Suppressor macrophage treated with lipopolysaccharide for 1 hour (primary cell): ENCODE results near the gene ATP2A1.
"Not testable (repeated sequence)": the region's sequence is repeated elsewhere in the genome, so short reads cannot be mapped to it uniquely, and the experiment has no call there.

Experiments
- DNase-seq, 3 donors: peaks; one replicate each; pipeline ENCODE4 v3.0.0-alpha.2; 2020 to 2022

Gene ATP2A1

DNA sequence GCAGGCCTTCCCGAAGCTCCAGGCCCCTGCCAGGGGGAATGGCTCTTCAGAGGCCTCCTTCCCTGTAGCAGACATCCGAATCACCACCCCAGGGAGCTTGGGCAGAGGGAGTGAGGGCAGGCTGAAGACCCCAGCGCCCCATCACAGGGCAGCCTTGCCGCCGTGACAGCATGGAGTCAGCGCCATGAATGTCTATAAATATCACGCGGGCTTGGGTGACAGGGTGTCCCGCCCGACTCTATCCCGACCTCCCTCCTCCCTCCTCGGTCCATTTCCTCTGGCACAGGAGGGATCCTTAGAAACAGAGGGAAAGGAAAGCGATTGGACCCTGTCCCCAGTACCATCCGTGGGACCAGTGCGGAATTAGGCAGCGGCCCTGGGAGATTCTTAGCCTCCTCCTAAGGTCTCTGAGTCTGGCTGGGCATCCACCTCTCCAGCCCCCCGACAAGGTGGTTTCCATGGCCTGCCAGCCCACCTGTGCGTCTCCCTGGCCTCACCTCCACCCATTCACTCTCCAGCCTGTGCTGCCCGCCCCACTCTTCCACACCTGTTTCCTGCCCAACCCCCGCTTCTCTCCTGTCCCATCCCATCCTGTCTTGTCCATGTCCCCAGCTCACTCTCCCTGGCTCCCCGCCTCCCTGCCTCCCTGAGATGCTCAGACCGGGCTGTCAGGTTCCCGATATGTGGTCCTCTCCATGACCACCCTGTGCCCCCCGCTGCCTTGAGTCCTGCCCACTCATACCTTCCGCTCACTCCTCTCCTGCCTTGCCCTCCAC is 5.1 kb downstream of the ATP2A1 start:
- DNase-seq: no peak

DNA sequence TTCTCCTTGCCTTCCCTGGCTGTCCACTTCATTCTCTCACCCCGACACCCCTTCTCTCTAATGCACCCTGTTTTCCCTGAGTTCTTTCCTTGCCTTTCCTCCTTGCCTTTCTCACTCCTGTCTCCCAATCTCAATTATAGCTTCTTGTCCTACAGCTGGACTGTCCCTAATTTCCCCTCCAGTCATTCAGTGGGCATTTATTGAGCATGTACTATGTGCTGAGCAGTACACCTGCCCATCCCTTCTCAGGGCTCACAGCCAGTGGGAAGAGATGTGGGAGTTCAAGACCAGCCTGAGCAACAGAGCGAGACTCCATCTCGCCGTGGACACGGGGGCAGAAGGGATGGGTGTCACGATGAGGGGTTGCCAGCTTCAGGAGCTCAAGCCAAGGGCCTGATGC is 5.8 kb downstream of the ATP2A1 start:
- DNase-seq: no peak

DNA sequence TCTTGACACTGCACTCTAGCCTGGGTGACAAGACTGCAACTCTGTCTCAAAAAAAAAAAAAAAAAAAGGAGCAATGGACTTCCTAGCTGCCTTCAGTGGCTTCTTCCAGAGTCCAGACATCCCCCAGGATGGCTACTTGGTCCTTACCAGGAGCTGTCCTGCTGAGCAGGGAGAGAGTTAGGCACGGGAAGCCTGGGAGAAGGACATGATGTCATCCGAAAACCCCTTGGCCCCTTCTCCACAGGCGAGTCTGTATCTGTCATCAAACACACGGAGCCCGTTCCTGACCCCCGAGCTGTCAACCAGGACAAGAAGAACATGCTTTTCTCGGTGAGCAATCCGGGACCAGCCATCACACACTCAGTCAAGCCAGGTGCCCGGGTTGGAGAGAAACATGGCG is 8.7 kb downstream of the ATP2A1 start:
- DNase-seq: no peak

DNA sequence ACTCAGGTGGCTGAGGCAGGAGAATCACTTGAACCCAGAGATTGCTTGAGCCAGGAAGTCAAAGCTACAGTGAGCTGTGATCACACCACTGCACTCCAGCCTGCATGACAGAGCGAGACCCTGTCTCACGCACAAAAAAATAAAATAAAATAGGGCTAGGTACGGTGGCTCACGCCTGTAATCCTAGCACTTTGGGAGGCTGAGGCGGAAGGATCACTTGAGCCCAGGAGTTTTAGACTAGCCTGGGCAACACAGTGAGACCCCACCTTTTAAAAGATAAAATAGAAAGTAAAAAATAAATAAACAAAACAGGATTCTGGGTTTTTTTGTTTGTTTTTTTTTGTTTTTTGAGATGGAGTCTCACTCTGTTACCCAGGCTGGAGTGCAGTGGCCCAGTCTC is 12.1 kb downstream of the ATP2A1 start:
- not testable (repeated sequence) for DNase-seq

DNA sequence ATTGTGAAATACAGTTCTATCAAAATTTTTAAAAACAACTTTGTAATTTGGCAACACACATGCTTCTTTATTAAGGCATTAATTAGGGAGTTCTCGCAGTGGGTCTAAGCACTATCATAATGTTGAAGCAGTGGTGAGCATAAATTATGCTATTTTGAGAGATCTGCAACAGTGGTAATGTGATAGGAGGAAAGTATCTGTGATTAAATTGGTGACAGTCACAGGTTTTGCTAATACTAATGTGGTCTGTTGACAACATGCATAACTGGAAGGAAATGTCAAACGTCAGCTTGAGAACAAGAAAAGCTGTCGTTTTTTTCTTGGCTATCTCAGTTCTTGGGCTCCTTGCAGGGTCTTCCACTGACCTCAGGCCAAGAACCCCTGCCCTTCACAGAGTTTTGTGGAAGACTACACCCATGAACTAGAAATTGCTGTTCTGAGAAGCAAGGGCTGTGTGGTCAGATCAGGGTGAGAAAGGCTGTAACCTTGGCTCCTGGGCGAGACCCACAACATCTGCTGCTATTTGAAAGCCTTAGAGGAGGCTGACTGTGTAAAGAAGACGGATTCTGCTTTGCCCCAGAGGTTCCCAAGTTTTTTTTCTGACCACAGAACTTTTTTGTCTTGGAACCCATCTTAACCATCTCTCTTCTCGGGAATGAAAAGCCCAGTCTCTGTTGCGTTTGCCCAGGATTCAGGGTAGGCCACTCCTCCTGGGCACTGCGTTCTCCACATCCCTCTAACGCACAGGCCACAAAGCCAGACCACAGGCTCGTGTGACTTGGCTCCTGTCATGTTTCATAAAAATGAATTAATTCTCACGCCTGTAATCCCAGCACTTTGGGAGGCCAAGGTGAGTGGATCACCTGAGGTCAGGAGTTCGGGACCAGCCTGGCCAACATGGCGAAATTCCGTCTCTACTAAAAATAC is 13.9 kb downstream of the ATP2A1 start:
- DNase-seq: no peak

DNA sequence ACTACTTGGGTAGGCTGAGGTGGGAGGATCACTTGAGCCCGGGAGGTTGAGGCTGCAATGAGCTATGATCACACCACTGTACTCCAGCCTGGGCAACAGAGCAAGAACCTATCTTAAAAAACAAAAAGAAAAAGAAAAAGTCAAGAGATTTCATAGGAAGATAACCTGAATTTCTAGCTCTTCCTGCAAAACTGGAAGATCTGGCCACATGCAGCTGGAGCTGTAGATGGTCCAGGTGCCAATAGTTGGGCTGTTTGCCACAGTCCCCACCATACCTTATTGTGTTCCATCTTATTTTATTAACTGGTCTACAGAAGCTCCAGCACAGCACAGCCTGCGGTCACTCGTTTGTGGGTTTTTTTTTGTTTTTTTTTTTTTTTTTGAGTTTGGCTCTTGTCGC is 15.0 kb downstream of the ATP2A1 start:
- no peak for DNase-seq

DNA sequence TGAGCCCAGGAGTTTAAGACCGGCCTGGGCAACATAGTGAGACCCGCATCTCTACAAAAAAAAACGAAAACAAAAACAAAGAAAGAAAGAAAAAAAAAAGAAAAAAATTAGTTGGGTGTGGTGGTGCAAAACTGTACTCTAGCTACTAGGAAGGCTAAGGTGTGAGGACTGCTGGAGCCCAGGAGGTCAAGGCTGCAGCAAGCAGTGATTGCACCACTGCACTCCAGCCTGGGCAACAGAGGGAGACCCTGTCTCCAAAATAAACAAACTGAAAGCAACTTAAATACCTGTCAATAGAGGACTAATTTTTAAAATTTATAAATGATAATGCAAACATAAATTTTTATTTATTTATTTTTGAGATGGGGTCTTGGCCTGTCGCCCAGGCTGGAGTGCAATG is 17.3 kb downstream of the ATP2A1 start:
- DNase-seq: no peak

DNA sequence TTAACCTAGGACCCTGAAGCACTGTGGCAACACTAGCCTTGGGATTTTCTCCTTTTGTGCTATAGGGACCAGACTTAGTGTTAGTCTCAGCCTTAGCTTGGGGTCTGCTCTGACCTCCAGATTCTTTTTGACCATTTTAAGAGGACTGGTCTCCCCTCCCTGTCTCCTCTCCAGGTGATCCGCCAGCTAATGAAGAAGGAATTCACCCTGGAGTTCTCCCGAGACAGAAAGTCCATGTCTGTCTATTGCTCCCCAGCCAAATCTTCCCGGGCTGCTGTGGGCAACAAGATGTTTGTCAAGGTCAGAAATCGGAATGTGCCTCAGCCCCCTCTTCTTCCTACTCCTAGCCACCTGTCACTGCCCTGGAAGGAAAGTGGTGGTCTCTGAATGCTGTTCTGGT is 19.5 kb downstream of the ATP2A1 start:
- DNase-seq: no peak

DNA sequence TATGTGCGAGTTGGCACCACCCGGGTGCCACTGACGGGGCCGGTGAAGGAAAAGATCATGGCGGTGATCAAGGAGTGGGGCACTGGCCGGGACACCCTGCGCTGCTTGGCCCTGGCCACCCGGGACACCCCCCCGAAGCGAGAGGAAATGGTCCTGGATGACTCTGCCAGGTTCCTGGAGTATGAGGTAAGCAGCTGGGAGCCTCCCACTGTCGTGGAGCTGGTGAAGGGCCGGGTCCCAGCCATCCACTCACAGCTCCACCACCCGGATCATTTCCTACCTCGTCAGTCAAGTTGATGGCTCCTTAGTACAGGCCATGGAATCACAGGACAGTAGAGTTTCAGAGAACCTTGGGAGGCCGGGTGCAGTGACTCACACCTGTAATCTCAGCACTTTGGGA is 20.0 kb downstream of the ATP2A1 start:
- DNase-seq: no peak

DNA sequence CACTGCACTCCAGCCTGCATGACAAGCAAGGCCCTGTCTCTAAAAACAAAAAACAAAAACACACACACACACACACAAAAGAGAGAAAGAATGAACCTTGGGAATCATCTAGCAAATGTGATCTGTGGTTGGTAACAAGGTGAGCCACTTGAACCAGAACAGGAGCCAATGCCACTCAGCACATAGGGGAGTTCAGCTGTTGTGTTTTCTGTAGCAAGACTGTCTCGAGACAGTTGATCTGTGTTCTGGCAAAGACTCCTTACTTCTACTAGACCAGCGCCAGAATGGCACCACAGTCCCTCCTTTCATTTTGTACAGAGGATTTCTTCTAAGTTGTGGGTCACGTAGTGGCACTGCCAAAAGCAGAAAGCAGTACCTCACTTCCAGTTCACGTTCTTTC is 20.7 kb downstream of the ATP2A1 start:
- DNase-seq: no peak

DNA sequence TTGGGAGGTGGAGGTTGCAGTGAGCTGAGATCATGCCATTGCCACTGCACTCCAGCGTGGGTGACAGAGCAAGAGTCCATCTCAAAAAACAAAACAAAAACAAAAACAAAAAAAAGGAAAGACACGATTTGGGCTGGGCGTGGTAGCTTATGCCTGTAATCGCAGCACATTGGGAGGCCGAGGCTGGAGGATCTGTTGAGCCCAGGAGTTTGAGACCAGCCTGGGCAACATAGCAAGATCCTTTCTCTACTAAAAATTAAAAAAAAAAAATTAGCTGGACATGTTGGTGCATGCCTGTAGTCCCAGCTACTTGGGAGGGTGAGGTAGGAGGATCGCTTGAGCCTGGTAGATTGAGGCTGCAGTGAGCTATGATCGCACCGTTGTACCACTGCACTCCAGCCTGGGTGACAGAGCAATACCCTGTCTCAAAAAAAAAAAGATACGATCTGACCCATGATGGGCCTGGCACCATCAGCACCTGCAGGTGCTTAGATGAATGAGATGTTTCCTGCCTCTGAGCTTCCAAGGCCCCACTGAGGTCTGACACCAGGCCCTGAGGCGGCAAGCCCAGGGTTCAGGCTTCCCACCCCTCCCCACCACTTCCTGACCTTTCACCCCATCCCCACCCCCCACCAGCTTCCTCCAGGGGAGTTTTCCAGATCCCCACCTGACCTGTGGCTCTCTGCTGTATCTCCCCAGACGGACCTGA is 21.7 kb downstream of the ATP2A1 start:
- DNase-seq: no peak

DNA sequence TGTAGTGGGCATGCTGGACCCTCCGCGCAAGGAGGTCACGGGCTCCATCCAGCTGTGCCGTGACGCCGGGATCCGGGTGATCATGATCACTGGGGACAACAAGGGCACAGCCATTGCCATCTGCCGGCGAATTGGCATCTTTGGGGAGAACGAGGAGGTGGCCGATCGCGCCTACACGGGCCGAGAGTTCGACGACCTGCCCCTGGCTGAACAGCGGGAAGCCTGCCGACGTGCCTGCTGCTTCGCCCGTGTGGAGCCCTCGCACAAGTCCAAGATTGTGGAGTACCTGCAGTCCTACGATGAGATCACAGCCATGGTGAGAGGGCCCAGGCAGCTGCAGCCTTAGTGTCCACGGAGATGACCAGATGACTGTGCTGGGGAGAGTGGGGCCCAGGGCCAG is 22.3 kb downstream of the ATP2A1 start:
- DNase-seq: no peak

DNA sequence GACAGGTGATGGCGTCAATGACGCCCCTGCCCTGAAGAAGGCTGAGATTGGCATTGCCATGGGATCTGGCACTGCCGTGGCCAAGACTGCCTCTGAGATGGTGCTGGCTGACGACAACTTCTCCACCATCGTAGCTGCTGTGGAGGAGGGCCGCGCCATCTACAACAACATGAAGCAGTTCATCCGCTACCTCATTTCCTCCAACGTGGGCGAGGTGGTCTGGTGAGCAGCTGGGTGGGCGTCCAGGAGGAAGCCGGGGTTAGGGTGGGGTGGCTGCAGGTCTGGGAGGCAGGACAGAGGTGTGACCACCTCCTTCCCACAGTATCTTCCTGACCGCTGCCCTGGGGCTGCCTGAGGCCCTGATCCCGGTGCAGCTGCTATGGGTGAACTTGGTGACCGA is 23.6 kb downstream of the ATP2A1 start:
- DNase-seq: no peak

DNA sequence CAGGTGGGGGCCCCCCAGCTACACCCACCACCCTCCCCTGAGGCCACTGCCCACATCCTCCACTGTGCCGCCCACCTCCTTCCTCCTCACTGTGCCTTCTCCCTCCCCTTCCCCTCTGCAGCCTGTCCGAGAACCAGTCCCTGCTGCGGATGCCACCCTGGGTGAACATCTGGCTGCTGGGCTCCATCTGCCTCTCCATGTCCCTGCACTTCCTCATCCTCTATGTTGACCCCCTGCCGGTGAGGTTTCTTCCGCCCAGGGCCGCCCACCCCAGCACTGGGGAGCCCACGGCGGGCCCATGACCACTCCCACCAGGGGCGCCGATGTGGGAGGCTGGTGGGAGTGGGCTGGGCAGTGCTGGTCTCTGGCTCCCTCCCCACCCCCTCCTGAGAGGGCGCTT is 24.6 kb downstream of the ATP2A1 start:
- no peak for DNase-seq

DNA sequence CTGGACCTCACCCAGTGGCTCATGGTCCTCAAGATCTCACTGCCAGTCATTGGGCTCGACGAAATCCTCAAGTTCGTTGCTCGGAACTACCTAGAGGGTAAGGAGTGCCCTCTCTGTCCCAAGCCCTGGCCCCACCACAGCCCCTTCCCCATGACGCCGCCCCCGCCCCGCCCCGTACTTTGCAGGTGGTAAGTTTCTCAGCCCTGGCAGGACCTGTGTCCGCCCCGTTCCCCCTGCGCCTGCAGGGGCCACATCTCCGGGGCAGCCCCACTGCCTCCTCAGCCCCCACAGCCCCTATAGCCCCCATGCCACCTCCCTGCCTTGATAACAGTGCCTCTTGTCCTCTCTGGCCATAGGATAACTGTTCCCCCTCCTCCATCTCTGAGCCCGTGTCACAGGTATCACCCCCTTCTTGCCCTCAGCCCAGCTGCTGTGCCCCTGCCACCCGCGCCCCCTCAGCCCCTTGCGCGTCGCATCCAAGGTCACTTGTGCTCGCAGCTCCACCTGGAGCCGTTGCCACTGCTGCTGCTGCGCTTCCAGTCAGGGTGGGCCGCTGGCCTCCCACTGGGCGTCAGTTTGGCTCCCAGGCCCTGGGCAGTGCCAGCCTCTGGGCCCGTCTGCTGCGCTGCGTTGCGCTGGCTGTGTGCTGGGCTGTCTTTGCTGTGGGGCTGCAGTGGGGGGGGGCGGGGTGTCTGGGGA is 25.2 kb downstream of the ATP2A1 start:
- no peak for DNase-seq

DNA sequence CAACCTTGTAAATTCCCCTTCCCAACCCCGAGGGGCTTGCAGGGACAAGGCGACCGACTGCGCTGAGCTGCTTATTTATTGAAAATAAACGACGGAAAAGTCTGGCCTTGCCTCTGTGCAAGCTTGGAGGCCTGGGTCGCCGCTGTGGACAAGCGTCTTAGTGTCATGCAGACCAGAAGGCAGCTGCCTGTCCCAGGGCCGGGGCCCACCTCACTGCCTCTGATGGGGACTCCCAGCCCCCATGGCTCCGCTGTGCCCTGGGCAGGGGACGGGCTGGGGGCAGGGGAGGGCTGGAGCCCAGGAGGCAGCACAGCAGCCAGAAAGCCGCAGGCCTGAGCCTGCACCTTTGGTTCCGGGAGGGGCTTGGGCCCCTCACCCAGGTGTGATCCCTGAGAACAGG is 26.1 kb downstream of the ATP2A1 start:
- DNase-seq: no peak

DNA sequence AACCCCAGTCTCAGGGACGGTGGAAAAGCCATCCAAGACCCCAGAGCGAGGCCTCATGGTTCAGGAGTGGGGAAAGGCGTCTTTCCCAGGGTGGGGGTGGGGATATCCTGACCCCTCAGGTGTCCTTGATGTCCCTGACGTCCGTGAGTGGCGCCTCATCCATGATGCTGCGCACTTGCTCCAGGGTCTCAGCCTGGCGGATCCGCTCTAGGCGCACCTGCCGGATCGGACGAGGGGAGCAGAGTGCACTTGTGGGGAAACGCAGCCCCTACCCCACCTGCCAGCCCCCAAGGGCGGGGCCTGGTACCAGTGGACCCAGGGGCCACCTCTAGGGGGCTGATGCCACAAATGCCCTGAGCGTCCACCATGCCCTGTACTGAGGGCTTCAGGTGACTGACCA is 26.5 kb downstream of the ATP2A1 start:
- no peak for DNase-seq

DNA sequence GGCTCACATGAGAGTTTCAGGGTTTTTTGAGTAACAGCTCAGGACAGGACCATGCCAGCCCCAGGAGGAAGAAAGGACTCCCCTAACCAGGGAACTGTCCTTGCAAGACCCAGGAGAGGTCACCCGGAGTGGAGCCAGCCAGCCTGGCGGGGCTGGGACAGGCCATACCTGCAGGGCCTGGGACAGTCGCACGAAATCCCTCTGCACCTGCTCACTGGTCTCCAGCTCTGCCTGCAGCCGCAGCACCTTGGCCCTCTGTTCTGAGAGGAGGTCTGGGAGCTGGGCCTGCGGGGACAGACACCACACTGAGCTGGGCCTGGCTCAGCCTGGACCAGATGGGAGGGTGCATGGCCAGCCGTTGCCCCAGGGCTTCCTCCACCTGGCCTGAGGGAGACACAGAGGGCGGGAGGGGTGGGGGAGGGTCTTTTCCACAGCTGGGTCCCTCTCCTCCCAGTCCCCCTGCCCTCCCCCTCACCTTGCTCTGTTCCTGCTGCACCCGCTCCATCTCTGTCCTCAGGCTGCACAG is 27.0 kb downstream of the ATP2A1 start:
- DNase-seq: no peak

DNA sequence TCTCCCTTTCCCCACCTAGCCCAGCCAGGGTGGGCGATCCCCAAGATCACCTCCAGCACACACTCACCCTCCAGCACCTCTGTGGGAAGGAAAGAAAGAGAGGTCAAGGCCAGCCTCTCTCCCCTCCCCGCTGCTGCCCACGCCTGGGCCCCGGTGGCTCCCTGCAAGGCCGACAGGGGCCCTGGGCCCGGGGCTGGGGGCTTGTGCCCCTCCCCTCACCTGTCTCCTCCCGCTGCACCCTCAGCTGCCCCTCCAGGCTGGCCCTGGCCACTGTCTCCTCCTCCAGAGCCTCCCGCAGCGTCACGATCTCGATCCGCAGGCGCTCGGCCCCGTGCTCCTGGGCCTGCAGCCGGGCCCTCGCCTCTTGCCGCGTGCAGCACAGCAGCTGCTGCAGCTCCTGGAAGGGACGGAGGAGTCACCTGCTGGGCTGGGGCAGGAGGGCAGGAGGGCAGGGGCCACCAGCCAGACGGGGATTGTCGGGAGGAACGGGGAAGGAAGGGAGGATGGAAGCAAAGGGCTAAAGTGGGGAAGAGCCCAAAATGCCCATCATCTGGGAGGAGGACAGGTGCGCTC is 27.6 kb downstream of the ATP2A1 start:
- no peak for DNase-seq

DNA sequence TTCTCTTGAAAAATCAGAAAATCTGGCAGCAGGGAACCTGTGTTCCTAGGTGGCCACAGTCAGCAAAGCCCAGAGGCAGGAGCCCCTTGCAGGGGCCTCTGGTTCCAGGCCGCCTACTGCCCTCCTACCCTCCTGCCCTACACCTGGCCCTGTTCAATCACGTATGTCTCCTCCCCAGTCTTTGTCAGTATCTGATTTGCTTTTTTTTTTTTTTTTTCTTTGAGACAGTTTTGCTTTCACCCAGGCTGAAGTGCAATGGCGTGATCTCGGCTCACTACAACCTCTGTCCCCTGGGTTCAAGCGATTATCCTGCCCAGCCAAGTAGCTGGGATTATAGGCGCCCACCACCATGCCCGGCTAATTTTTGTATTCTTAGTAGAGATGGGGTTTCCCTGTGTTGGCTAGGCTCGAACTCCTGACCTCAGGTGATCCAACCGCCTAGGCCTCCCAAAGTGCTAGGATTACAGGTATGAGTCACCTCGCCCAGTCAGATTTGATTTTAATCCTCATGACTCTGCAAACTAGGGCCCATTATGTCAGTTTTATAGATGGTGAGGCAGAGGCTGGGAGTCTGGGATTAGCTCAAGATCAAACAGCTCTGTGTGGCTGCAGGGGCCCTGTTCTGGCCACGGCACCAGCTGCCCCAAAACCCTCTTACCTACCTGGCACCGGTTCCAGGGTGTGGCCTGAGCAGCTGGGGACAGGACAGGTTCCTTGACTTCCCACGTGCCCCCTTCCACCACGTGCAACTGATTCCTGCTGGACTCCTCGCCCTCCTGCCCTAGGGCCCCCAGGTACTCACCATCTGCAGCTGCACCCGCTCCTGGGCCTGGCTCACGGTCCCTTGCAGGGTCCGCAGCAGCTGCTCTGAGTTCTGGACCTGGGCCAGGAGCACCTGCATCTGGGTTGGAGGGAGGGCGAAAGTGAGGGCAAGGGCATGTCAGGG is 32.1 kb downstream of the ATP2A1 start:
- DNase-seq: no peak

DNA sequence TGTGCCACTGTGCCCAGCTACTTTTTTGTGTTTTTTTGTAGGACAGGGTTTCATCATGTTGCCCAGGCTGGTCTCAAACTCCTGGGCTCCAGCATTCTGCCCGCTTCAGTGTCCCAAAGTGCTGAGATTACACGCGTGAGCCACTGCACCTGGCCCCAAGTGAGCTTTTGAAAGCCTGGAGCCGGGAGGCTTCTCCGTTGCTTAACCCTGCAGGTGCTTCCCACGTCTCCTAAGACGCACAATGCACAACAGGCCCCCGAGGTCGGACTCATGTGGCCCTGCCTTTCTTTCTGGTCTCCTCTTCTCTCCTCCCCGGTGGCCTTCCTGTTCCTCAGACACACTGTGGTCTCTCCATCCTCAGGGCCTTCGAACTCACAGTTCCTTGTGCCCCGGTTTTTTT is 34.3 kb downstream of the ATP2A1 start:
- no peak for DNase-seq
